Measurements from ENCODE around the gene MIEF2.

- TF ChIP-seq CTCF (IDR thresholded peaks at IDR 0.05; ENCODE audit: insufficient read depth, low read length, poor library complexity, severe bottlenecking): no peak
- no peak for TF ChIP-seq EZH2phosphoT487 (conservative IDR thresholded peaks at IDR 0.05; ENCODE audit: low read length)
Observed at GRCh38 chr17:18235743-18236256, 24.7 kb upstream of the MIEF2 start.
